A549 (cell line): ENCODE results near the gene FNIP1. TPM values are rescaled to one million over a fixed set of nuclear protein-coding genes. Genes with fewer than 3 reads are reported as not detected.

Experiments
- ATAC-seq, 2 experiments: fragments of 200-7000 bp in 1 of 2; fragments of >200 bp in 1 of 2; cut with Nextera tagmentation in 1 of 2; cut with Tn5 transposase in 1 of 2; 3 replicates each; pipeline versions ENCODE4 v1.8.0 to v1.9.1; 2018 to 2020; ENCODE audit warnings: mild to moderate bottlenecking in 1 of 2, moderate library complexity in 1 of 2
- CTCF ChIA-PET: fragments of 300-600 bp; sonication (Branson Sonifier 250); formaldehyde crosslinking; extraction: SDS; loops from one replicate; lab custom pipeline; 2021; ENCODE audit warnings: antibody characterized with exemption, inconsistent platforms; lab: Yijun Ruan, JAX
- POLR2A ChIA-PET: fragments of 350-600 bp; formaldehyde crosslinking; extraction: SDS; loops from one replicate; lab custom pipeline; 2021; ENCODE audit warnings: antibody characterized with exemption, inconsistent platforms; lab: Yijun Ruan, JAX
- DNase-seq, 2 experiments: peaks; one replicate each; pipeline versions ENCODE4 v3.0.0 to v3.0.0-alpha.2; 2011 to 2016; ENCODE audit warnings: low read depth in 1 of 2, low spot score in 1 of 2
- FAIRE-seq: peaks from 2 replicates; lab custom pipeline; 2011; peaks lifted over from hg19 to GRCh38; lab: Jason Lieb, UNC
- H3K27ac ChIP-seq, 2 experiments: fragments of >200 bp; sonication (Bioruptor Twin); formaldehyde crosslinking; 3 replicates each; pipeline ENCODE4 v1.5.1; 2016 to 2017
- H3K4me1 ChIP-seq: fragments of >200 bp; sonication (Bioruptor Twin); formaldehyde crosslinking; 3 replicates; pipeline ENCODE4 v1.6.1; 2016
- H3K4me2 ChIP-seq: fragments of >200 bp; sonication (Bioruptor Twin); formaldehyde crosslinking; 3 replicates; pipeline ENCODE4 v1.6.1; 2016
- H3K4me3 ChIP-seq: fragments of >200 bp; sonication (Bioruptor Twin); formaldehyde crosslinking; 3 replicates; pipeline ENCODE4 v1.5.1; 2016
- H3K9me3 ChIP-seq: fragments of >200 bp; sonication (Bioruptor Twin); formaldehyde crosslinking; 3 replicates; pipeline ENCODE4 v1.6.1; 2016
- BHLHE40 ChIP-seq: IDR thresholded peaks from 2 replicates; pipeline ENCODE4 v1.6.1; 2012; ENCODE audit warnings: low read depth, low read length, inconsistent platforms
- CBX2 ChIP-seq: fragments of 200-600 bp; sonication (generic); IDR thresholded peaks from 2 replicates; pipeline ENCODE4 v1.6.1; 2016; ENCODE audit warnings: low read depth, mild to moderate bottlenecking, borderline replicate concordance
- EHMT2 ChIP-seq: fragments of 200-600 bp; sonication (generic); IDR thresholded peaks from 2 replicates; pipeline ENCODE4 v1.6.1; 2016; ENCODE audit warnings: antibody characterized with exemption, low read depth, mild to moderate bottlenecking, moderate library complexity
- FOXS1 ChIP-seq: fragments of 250-450 bp; sonication (Bioruptor Pico); IDR thresholded peaks from 2 replicates; pipeline ENCODE4 v1.5.0; 2020; ENCODE audit warnings: mild to moderate bottlenecking, moderate library complexity
- HOXA7 ChIP-seq: fragments of 250-450 bp; sonication (Bioruptor Pico); IDR thresholded peaks from 2 replicates; pipeline ENCODE4 v1.5.0; 2020; ENCODE audit warnings: mild to moderate bottlenecking, moderate library complexity
- JUNB ChIP-seq: fragments of >200 bp; sonication (Bioruptor Twin); formaldehyde crosslinking; IDR thresholded peaks from 2 replicates; pipeline ENCODE4 v1.6.1; 2016
- KDM1A ChIP-seq: fragments of 200-600 bp; sonication (generic); IDR thresholded peaks from 2 replicates; pipeline ENCODE4 v1.6.1; 2016; ENCODE audit warnings: low read depth, mild to moderate bottlenecking
- PHF8 ChIP-seq: fragments of 200-600 bp; sonication (generic); IDR thresholded peaks from 2 replicates; pipeline ENCODE4 v1.6.1; 2016; ENCODE audit warnings: low read depth, mild to moderate bottlenecking, antibody characterized with exemption, moderate library complexity, borderline replicate concordance
- POLR2AphosphoS2 ChIP-seq: conservative IDR thresholded peaks from 2 replicates; pipeline ENCODE4 v1.6.1; 2012; ENCODE audit warnings: low read length, improper control_type of control experiment, inconsistent platforms
- RCOR1 ChIP-seq: fragments of 150-350 bp; IDR thresholded peaks from 2 replicates; pipeline ENCODE4 v1.6.1; 2014; ENCODE audit warnings: antibody characterized with exemption, low read length, low read depth
- RFX5 ChIP-seq: fragments of 450-650 bp; IDR thresholded peaks from 2 replicates; pipeline ENCODE4 v1.7.1; 2014; ENCODE audit warnings: antibody characterized with exemption, mild to moderate bottlenecking, moderate library complexity
- RNF2 ChIP-seq: fragments of 200-600 bp; sonication (generic); IDR thresholded peaks from 2 replicates; pipeline ENCODE4 v1.6.1; 2016; ENCODE audit warnings: low read depth, mild to moderate bottlenecking, antibody characterized with exemption, moderate library complexity, borderline replicate concordance
- TFCP2L1 ChIP-seq: fragments of 250-450 bp; sonication (Bioruptor Pico); IDR thresholded peaks from 2 replicates; pipeline ENCODE4 v1.5.0; 2021; ENCODE audit warnings: mild to moderate bottlenecking
- ZSCAN20 ChIP-seq: fragments of 250-450 bp; sonication (Bioruptor Pico); IDR thresholded peaks from 2 replicates; pipeline ENCODE4 v1.8.0; 2022; ENCODE audit warnings: mild to moderate bottlenecking, moderate library complexity
- WGBS: methylation state at CpG from one replicate; pipeline ENCODE4 v1.1.6; 2017; ENCODE audit errors: missing lambda C conversion rate; 5-methylcytosine and 5-hydroxymethylcytosine counted together
- polyA plus RNA-seq, 4 experiments: library from polyadenylated mRNA; depleted of rRNA in 3 of 4; stranded (reverse); fragments of >200 nt; fragmentation: RNase III in 1 of 4; extraction: RNeasy Plus Mini Kit Qiagen cat#74134 plus additional on column Dnase treatment in 1 of 4; gene quantifications; 2 replicates in 3 of 4; 3 replicates in 1 of 4; pipeline ENCODE4 v1.2.3, GENCODE V29; 2011 to 2017
- TF ChIP-seq, protein P1 (sequence below): fragments of 200-600 bp; sonication (generic); IDR thresholded peaks from 2 replicates; pipeline ENCODE4 v1.6.1; 2016; ENCODE audit warnings: antibody characterized with exemption, mild to moderate bottlenecking, moderate library complexity
- TF ChIP-seq, protein P2 (sequence below): fragments of 150-350 bp; IDR thresholded peaks from 2 replicates; pipeline ENCODE4 v1.6.1; 2014; ENCODE audit warnings: low read depth, mild to moderate bottlenecking, low read length
- TF ChIP-seq, protein P3 (sequence below): fragments of >200 bp; sonication (Bioruptor Twin); formaldehyde crosslinking; IDR thresholded peaks from 3 replicates; pipeline ENCODE4 v1.5.1; 2016
- TF ChIP-seq, protein P4 (sequence below): fragments of >200 bp; sonication (Bioruptor Twin); formaldehyde crosslinking; IDR thresholded peaks from 2 replicates; pipeline ENCODE4 v1.6.1; 2016
- TF ChIP-seq, protein P5 (sequence below): fragments of >200 bp; sonication (Bioruptor Twin); formaldehyde crosslinking; IDR thresholded peaks from 3 replicates; pipeline ENCODE4 v1.6.1; 2016

The FNIP1 gene
- polyA plus RNA-seq, 2 of the 4 experiments (the other 2 are of a cell fraction): 7.5 to 9.6 TPM

DNA sequence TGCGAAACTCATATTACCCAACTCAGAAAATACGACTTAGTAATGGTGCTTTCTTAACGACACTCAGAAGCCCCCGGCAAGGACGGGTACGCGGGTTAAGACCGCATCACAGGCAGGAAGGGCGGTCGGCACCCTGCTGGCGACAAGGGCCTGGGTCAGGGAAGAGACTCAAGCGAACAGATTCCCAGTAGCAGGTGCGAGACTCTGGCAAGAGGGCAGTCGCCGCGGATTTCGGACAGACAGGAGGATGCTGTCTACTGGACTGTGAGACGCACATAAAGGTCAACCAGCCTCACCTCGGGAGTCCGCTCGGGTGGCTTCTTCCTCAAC lies 162.2 kb downstream of the FNIP1 start:
- ATAC-seq: peak; percentile 76 to 79

DNA sequence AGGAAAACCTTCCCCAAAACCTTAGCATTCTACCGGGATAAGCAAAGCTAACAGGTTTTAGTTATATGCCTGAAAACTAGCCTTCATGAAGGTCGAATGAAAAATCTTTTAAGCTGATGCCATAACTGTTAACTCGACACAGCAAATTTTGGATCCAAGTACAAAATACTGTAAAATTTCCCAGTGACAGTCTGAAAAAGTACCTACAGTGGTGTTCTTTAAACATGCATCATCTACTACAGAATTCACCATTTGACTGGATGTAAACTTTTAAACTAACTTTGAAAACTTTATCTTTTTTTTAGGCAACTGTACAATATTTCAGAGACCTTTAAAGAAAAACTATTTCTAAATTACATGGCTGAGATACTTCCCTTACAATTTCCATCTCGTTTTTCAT lies 162.6 kb downstream of the FNIP1 start:
- ATAC-seq (no peak), FAIRE-seq (no peak), DNase-seq (no peak)
- H3K4me1 ChIP-seq: peaks cover 46% of the 10 kb centered on the region
- no peaks in the 10 kb centered on the region for H3K9me3 ChIP-seq
- WGBS: 2% methylated on average over 4 of the region's 4 CpGs
- H3K4me3 ChIP-seq: peak overlapping the region; percentile 72
- ChIA-PET CTCF (interaction anchor here (0.7 to 3.7 kb wide), 3 partner anchors 18 to 45 kb away, joined by 3 to 17 read pairs (median 5); no protein-coding TSS in a partner anchor), POLR2A (no interaction called here)
- H3K27ac ChIP-seq: peak overlapping the region; percentile 83 to 92
- peak overlapping the region; percentile 84 for H3K4me2 ChIP-seq
- TF ChIP-seq HOXA7 (no peak), FOXS1 (CRISPR knock-in tag) (no peak), POLR2AphosphoS2 (no peak), PHF8 (no peak), ZSCAN20 (CRISPR knock-in tag) (no peak), RCOR1 (no peak), RNF2 (no peak), TFCP2L1 (no peak), JUNB (no peak), RFX5 (no peak), EHMT2 (no peak), CBX2 (no peak)
- TF ChIP-seq, protein P1, sequence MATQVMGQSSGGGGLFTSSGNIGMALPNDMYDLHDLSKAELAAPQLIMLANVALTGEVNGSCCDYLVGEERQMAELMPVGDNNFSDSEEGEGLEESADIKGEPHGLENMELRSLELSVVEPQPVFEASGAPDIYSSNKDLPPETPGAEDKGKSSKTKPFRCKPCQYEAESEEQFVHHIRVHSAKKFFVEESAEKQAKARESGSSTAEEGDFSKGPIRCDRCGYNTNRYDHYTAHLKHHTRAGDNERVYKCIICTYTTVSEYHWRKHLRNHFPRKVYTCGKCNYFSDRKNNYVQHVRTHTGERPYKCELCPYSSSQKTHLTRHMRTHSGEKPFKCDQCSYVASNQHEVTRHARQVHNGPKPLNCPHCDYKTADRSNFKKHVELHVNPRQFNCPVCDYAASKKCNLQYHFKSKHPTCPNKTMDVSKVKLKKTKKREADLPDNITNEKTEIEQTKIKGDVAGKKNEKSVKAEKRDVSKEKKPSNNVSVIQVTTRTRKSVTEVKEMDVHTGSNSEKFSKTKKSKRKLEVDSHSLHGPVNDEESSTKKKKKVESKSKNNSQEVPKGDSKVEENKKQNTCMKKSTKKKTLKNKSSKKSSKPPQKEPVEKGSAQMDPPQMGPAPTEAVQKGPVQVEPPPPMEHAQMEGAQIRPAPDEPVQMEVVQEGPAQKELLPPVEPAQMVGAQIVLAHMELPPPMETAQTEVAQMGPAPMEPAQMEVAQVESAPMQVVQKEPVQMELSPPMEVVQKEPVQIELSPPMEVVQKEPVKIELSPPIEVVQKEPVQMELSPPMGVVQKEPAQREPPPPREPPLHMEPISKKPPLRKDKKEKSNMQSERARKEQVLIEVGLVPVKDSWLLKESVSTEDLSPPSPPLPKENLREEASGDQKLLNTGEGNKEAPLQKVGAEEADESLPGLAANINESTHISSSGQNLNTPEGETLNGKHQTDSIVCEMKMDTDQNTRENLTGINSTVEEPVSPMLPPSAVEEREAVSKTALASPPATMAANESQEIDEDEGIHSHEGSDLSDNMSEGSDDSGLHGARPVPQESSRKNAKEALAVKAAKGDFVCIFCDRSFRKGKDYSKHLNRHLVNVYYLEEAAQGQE: no peak
- TF ChIP-seq, protein P2, sequence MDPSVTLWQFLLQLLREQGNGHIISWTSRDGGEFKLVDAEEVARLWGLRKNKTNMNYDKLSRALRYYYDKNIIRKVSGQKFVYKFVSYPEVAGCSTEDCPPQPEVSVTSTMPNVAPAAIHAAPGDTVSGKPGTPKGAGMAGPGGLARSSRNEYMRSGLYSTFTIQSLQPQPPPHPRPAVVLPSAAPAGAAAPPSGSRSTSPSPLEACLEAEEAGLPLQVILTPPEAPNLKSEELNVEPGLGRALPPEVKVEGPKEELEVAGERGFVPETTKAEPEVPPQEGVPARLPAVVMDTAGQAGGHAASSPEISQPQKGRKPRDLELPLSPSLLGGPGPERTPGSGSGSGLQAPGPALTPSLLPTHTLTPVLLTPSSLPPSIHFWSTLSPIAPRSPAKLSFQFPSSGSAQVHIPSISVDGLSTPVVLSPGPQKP: no peak
- TF ChIP-seq, protein P3, sequence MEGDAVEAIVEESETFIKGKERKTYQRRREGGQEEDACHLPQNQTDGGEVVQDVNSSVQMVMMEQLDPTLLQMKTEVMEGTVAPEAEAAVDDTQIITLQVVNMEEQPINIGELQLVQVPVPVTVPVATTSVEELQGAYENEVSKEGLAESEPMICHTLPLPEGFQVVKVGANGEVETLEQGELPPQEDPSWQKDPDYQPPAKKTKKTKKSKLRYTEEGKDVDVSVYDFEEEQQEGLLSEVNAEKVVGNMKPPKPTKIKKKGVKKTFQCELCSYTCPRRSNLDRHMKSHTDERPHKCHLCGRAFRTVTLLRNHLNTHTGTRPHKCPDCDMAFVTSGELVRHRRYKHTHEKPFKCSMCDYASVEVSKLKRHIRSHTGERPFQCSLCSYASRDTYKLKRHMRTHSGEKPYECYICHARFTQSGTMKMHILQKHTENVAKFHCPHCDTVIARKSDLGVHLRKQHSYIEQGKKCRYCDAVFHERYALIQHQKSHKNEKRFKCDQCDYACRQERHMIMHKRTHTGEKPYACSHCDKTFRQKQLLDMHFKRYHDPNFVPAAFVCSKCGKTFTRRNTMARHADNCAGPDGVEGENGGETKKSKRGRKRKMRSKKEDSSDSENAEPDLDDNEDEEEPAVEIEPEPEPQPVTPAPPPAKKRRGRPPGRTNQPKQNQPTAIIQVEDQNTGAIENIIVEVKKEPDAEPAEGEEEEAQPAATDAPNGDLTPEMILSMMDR: no peak
- TF ChIP-seq, protein P4, sequence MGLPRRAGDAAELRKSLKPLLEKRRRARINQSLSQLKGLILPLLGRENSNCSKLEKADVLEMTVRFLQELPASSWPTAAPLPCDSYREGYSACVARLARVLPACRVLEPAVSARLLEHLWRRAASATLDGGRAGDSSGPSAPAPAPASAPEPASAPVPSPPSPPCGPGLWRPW: no peak
- TF ChIP-seq, protein P5, sequence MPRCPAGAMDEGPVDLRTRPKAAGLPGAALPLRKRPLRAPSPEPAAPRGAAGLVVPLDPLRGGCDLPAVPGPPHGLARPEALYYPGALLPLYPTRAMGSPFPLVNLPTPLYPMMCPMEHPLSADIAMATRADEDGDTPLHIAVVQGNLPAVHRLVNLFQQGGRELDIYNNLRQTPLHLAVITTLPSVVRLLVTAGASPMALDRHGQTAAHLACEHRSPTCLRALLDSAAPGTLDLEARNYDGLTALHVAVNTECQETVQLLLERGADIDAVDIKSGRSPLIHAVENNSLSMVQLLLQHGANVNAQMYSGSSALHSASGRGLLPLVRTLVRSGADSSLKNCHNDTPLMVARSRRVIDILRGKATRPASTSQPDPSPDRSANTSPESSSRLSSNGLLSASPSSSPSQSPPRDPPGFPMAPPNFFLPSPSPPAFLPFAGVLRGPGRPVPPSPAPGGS: no peak

More for the DNA sequence above, 162.2 kb downstream of the FNIP1 start:
- CTCF ChIA-PET: interaction anchor here (3.7 kb wide), 1 partner anchor 45 kb away, joined by 17 read pairs; no protein-coding TSS in a partner anchor
- Histone ChIP-seq H3K9me3 (no peaks in the 10 kb centered on the region), H3K4me1 (peaks cover 43% of the 10 kb centered on the region), H3K27ac (peak overlapping the region; percentile 83 to 92), H3K4me2 (peak overlapping the region; percentile 84), H3K4me3 (peak overlapping the region; percentile 72)
- FAIRE-seq: no peak
- 3% methylated on average over 12 of the region's 21 CpGs for WGBS
- TF ChIP-seq BHLHE40 (no peak), TFCP2L1 (0 out of 2 replicates have a peak, but pooled peaks have one; percentile 54), KDM1A (no peak)
- POLR2A ChIA-PET: no interaction called here
- DNase-seq: peak; percentile 55 to 77
